Effector CD4-positive, alpha-beta T cell (primary cell): ENCODE data around the gene CCSER1.
"Not testable (repeated sequence)": the region's sequence is repeated elsewhere in the genome, so short reads cannot be mapped to it uniquely, and the experiment has no call there.

Experiments used
- DNase-seq: peaks from one replicate; pipeline ENCODE4 v3.0.0-alpha.2; 2020

Gene CCSER1

GRCh38 chr4:90580326-90580725 is 453.1 kb downstream of the CCSER1 start:
- no peak for DNase-seq

GRCh38 chr4:90582087-90582486 is 454.9 kb downstream of the CCSER1 start:
- DNase-seq = no peak

- DNase-seq = no peak
Observed at GRCh38 chr4:90584051-90584450, 456.9 kb downstream of the CCSER1 start.

- DNase-seq = no peak
Observed at GRCh38 chr4:90585961-90586360, 458.8 kb downstream of the CCSER1 start.

GRCh38 chr4:90586799-90587198 is 459.6 kb downstream of the CCSER1 start:
- no peak for DNase-seq

- no peak for DNase-seq
Observed at GRCh38 chr4:90597927-90598326, 470.7 kb downstream of the CCSER1 start.

- no peak for DNase-seq
Observed at GRCh38 chr4:90598741-90599140, 471.5 kb downstream of the CCSER1 start.

- DNase-seq = no peak
Observed at GRCh38 chr4:90602726-90603125, 475.5 kb downstream of the CCSER1 start.

GRCh38 chr4:90603540-90603939 is 476.3 kb downstream of the CCSER1 start:
- DNase-seq = no peak

GRCh38 chr4:90606781-90607180 is 479.6 kb downstream of the CCSER1 start:
- DNase-seq = no peak

- DNase-seq = no peak
Observed at GRCh38 chr4:90614371-90614770, 487.2 kb downstream of the CCSER1 start.

GRCh38 chr4:90621080-90621479 is 493.9 kb downstream of the CCSER1 start:
- DNase-seq = no peak

- no peak for DNase-seq
Observed at GRCh38 chr4:90624781-90625180, 497.6 kb downstream of the CCSER1 start.

GRCh38 chr4:90641861-90642599 is 514.8 kb downstream of the CCSER1 start:
- DNase-seq = no peak

GRCh38 chr4:90643156-90643555 is 516.0 kb downstream of the CCSER1 start:
- no peak for DNase-seq

GRCh38 chr4:90648311-90648710 is 521.1 kb downstream of the CCSER1 start:
- DNase-seq = no peak

GRCh38 chr4:90648791-90649190 is 521.6 kb downstream of the CCSER1 start:
- no peak for DNase-seq

- DNase-seq = no peak
Observed at GRCh38 chr4:90660672-90661071, 533.5 kb downstream of the CCSER1 start.

GRCh38 chr4:90670183-90670582 is 543.0 kb downstream of the CCSER1 start:
- no peak for DNase-seq

GRCh38 chr4:90689739-90690138 is 562.5 kb downstream of the CCSER1 start:
- DNase-seq = no peak

- no peak for DNase-seq
Observed at GRCh38 chr4:90695411-90695810, 568.2 kb downstream of the CCSER1 start.

- DNase-seq = not testable (repeated sequence)
Observed at GRCh38 chr4:90705501-90705900, 578.3 kb downstream of the CCSER1 start.

- DNase-seq = no peak
Observed at GRCh38 chr4:90715242-90715641, 588.0 kb downstream of the CCSER1 start.

GRCh38 chr4:90718931-90719330 is 591.7 kb downstream of the CCSER1 start:
- no peak for DNase-seq

GRCh38 chr4:90727938-90728337 is 600.7 kb downstream of the CCSER1 start:
- DNase-seq = no peak
